ENCODE results near the gene POLG. TPM values are rescaled to one million over a fixed set of nuclear protein-coding genes. Genes with fewer than 3 reads are reported as not detected.

The POLG gene
- total RNA-seq, 1 donor from 2014 or later: 56.6 TPM

DNA sequence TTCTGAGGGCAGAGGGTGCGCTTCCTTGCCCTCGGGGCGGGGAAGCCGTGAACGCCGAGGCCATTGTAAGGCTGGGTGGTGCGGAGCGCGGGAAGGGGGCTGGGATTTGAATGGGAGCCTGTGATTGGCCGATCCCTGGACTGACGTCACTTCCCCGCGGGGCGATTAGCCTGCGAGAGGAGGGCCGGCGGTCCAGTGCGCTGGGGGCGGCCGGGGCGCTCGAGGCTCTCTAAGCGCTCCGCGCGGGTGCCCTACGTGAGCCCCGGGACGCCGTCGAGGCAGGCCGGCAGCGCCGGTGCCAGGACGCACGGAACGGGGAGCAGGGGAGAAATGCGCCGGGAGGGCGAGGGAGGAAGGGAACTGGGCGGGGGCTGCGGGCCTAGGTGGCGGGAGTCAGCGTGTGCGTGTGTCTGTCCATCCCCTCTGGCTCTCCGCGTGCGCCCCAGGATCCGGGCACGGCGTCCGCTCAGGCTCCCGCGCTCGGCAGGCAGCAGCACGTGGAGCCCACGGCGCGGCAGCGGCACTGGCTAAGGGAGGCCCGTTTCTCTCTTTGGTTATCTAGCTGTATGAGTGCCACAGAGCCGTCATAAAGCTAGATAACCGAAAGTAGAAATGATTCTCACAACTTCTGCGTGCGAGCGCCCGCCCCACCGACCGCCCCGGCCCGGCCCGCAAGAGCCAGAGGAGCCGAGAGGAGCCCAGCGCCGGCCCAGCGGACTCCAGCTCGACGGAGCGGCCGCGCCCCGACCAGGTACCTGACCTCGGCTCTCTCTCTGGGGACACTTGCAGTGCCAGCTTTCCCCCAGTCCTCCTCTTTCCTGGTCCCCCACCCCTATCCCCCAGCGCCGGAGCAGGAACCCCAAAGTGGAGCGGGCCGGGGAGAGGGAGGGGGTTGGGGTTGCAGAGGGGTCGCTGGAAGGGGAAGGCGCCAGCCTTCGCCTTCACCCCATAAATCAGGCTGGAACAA is 33.1 kb upstream of the POLG start:
- Histone ChIP-seq H3K4me3 (no peak overlapping the region), H3K4me1 (peaks cover 21% of the 10 kb centered on the region), H3K27me3 (peaks cover 97% of the 10 kb centered on the region), H3K27ac (no peak overlapping the region), H3K9me3 (no peaks in the 10 kb centered on the region), H3K36me3 (no peaks in the 10 kb centered on the region)
- TF ChIP-seq, protein P1, sequence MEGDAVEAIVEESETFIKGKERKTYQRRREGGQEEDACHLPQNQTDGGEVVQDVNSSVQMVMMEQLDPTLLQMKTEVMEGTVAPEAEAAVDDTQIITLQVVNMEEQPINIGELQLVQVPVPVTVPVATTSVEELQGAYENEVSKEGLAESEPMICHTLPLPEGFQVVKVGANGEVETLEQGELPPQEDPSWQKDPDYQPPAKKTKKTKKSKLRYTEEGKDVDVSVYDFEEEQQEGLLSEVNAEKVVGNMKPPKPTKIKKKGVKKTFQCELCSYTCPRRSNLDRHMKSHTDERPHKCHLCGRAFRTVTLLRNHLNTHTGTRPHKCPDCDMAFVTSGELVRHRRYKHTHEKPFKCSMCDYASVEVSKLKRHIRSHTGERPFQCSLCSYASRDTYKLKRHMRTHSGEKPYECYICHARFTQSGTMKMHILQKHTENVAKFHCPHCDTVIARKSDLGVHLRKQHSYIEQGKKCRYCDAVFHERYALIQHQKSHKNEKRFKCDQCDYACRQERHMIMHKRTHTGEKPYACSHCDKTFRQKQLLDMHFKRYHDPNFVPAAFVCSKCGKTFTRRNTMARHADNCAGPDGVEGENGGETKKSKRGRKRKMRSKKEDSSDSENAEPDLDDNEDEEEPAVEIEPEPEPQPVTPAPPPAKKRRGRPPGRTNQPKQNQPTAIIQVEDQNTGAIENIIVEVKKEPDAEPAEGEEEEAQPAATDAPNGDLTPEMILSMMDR (IDR thresholded peaks at IDR 0.05): no peak
- intact Hi-C loops (cut with DNase I): no loop called here
- ATAC-seq (no peak), DNase-seq (no peak)

- intact Hi-C loops (cut with DNase I): no loop called here
- no peaks in the 10 kb centered on the region for H3K9me3 ChIP-seq
- TF ChIP-seq, protein P1 (IDR thresholded peaks at IDR 0.05): no peak
- peaks cover 21% of the 10 kb centered on the region for H3K4me1 ChIP-seq
- ATAC-seq: no peak
- no peaks in the 10 kb centered on the region for H3K36me3 ChIP-seq
- H3K27me3 ChIP-seq: peaks cover 97% of the 10 kb centered on the region
- H3K4me3 ChIP-seq: no peak overlapping the region
- DNase-seq: no peak
- H3K27ac ChIP-seq: no peak overlapping the region
These were observed 32.2 kb upstream of the POLG start for GRCh38 chr15:89366656-89367393.

DNA sequence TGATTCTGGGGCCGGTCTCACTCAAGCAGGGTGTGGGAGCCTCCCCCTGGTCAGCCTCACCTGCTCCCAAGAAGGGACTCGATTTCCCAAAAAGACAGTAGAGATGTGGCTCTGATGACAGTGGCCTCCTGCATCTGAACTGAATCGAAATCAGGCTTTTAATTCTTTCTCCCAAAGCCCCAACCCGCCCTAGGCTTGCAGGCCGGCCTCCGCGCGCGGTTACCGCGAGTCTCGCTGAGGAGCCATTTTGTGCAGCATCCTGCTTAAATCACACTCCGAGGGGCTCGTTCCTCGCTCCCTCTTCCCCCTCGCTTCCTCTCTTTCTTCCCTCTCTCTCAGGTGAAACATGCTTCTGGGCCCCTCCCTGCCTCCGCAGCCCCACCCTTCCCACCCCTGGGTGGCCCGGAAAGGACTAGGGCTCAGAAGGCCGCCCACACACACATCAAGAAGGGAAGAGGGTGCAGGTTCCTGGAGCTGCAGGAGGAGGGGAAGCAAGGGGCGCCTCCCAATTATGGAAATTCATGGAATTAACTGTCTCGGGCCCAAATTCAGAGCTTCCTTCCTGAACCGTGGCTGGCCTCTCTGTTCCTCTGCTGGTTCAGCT is 30.9 kb upstream of the POLG start:
- Histone ChIP-seq H3K27me3 (peaks cover 98% of the 10 kb centered on the region), H3K9me3 (no peaks in the 10 kb centered on the region), H3K4me3 (no peak overlapping the region), H3K36me3 (no peaks in the 10 kb centered on the region), H3K4me1 (peaks cover 12% of the 10 kb centered on the region), H3K27ac (no peak overlapping the region)
- intact Hi-C loops (cut with DNase I): no loop called here
- ATAC-seq: no peak
- TF ChIP-seq, protein P1 (IDR thresholded peaks at IDR 0.05): no peak
- DNase-seq: no peak

DNA sequence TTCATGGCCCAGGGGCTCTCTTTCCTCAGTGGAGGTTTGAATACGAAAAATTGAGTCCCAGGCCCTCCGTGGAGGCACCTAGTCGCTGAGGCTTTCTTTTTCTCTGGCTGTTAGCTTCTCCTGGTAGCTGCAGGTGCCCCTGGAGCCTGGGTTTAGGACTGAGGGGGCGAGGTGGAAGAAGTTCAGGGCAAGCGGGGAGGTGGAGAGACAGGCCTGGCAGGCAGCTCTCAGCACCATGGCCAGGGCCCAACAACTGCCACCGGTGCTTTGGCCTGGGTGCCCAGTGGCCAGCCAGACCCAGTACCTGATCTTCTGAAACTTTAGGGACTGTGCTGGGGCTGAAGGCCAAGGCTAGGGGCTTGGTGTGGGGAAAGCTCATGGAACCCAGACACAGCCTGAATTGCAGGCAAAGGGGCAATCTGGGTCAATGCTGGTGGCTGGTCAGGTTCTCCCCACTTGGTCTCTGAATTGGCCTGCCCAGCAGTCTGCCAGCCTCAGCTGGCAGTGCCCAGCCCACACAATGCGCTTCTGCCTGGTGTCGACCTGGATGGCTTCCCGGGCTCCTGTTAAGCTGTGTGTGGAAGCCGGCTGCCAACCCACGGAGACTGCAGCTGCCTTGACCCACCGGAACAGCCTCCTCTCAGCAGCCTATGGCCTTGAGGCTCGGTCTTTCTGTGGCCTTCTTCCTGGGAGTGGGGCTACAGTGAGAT is 30.3 kb upstream of the POLG start:
- H3K27ac ChIP-seq: no peak overlapping the region
- no peaks in the 10 kb centered on the region for H3K9me3 ChIP-seq
- H3K4me3 ChIP-seq: no peak overlapping the region
- TF ChIP-seq, protein P1 (IDR thresholded peaks at IDR 0.05): no peak
- DNase-seq (no peak), ATAC-seq (no peak)
- no peaks in the 10 kb centered on the region for H3K36me3 ChIP-seq
- H3K4me1 ChIP-seq: peaks cover 12% of the 10 kb centered on the region
- peaks cover 98% of the 10 kb centered on the region for H3K27me3 ChIP-seq
- intact Hi-C loops (cut with DNase I): no loop called here

DNA sequence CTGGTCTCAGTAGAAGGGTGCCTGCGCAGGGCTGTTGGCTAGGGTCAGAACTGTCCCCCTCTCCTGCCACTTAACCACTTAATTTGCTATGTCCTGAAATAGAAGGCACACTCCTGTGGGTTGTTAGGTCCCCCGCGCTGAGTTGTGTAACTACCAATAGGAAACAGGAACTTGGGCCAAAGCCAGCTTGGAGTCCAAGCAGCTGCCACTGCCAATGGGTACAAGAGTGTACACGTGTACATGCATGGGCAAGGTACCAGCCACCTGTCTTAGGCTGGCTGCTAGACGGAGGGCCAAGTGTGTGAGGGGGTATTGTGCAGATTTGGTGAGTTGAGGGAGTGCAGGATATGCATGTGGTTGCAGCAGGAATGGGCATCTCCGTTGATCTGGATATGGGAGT is 29.7 kb upstream of the POLG start:
- Histone ChIP-seq H3K4me1 (peaks cover 13% of the 10 kb centered on the region), H3K4me3 (no peak overlapping the region), H3K9me3 (no peaks in the 10 kb centered on the region), H3K27me3 (peaks cover 98% of the 10 kb centered on the region), H3K27ac (no peak overlapping the region), H3K36me3 (no peaks in the 10 kb centered on the region)
- no peak for DNase-seq
- intact Hi-C loops (cut with DNase I): no loop called here
- TF ChIP-seq, protein P1 (IDR thresholded peaks at IDR 0.05): no peak
- peak; percentile 52 for ATAC-seq

Data from upper lobe of right lung (tissue), 1 donor.